Measurements from ENCODE around the gene DPYSL5. TPM values are rescaled to one million over a fixed set of nuclear protein-coding genes. Genes with fewer than 3 reads are reported as not detected.

The DPYSL5 gene
- polyA plus RNA-seq, 2 of the 4 experiments (the other 2 are of a cell fraction): 2.5 to 8.2 TPM

GRCh38 chr2:26904839-26905238 lies 56.9 kb downstream of the DPYSL5 start (continued):
- no peak for TF ChIP-seq FOSL2 (IDR thresholded peaks at IDR 0.05)
- no peak for TF ChIP-seq FOSL2 (CRISPR knock-in tag; IDR thresholded peaks at IDR 0.05)
- TF ChIP-seq JUN (IDR thresholded peaks at IDR 0.05): no peak
- TF ChIP-seq ATOH8 (CRISPR knock-in tag; IDR thresholded peaks at IDR 0.05; ENCODE audit: low read depth): no peak

DNA sequence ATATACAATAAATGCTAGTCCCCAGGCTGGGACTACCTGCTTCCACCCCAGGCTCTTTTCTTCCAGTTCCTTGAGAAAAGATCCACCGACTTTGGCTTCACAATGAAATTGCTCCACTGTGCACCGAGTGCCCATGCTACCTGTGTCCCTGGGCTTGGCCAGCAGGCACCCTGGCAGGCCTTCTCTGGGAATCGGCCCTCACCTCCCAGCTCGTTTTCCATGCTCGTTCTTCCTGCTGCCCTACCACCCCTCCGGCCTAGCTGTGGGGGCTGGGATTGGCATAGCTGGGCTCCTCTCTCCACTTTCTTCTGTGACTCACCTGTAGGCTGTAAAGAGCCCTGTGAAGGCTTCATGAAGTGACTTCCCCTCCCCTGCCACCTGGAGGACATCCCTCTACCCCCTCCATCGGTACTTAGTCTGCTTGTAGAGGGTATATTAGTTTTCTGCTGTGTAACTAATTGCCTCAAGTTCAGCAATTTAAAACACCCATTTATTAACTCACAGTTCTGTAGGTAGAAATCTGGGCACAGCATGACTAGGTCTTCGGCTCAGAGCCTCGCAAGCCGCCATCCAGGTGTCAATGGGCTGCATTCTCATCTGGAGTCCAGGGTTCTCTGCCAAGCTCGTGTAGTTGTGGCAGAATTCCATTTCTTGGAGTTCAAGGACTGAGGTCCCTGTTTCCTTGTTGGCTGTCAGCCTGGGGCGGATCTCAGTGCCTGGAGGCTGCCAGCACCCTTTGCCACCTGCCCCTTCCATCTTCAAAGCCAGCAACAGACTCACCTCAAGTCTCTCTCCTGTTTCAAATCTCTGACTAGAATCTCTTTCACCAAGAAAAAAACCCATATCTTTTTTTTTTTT lies 57.6 kb downstream of the DPYSL5 start:
- WGBS (ENCODE audit: missing lambda C conversion rate): 65% methylated on average over 12 of the region's 12 CpGs
- DNase-seq (ENCODE audit: low read depth in 1 of 2, low spot score in 1 of 2): no peak
- no peaks in the 10 kb centered on the region for H3K9me3 ChIP-seq
- ATAC-seq: no peak
- no peak overlapping the region for H3K27ac ChIP-seq
- FAIRE-seq: no peak
- no peak for TF ChIP-seq CBX8 (IDR thresholded peaks at IDR 0.05)
- no peak for TF ChIP-seq NPAS2 (CRISPR knock-in tag; IDR thresholded peaks at IDR 0.05; ENCODE audit: borderline replicate concordance)
- TF ChIP-seq SMC3 (IDR thresholded peaks at IDR 0.05): no peak
- no peak for TF ChIP-seq RARB (CRISPR knock-in tag; IDR thresholded peaks at IDR 0.05)
- no peak for TF ChIP-seq POLR2AphosphoS2 (conservative IDR thresholded peaks at IDR 0.05; ENCODE audit: low read length)
- TF ChIP-seq NFE2L2 (conservative IDR thresholded peaks at IDR 0.05; ENCODE audit: low read length): no peak
- no peak for TF ChIP-seq ZSCAN20 (CRISPR knock-in tag; IDR thresholded peaks at IDR 0.05)
- TF ChIP-seq CHD2 (IDR thresholded peaks at IDR 0.05; ENCODE audit: low read length, partially characterized antibody): no peak
- TF ChIP-seq PHF8 (IDR thresholded peaks at IDR 0.05; ENCODE audit: borderline replicate concordance, low read depth): no peak
- no peak for TF ChIP-seq MAZ (IDR thresholded peaks at IDR 0.05; ENCODE audit: borderline replicate concordance, low read depth, low read length)
- TF ChIP-seq SREBF2 (IDR thresholded peaks at IDR 0.05): no peak
- TF ChIP-seq, protein P1, sequence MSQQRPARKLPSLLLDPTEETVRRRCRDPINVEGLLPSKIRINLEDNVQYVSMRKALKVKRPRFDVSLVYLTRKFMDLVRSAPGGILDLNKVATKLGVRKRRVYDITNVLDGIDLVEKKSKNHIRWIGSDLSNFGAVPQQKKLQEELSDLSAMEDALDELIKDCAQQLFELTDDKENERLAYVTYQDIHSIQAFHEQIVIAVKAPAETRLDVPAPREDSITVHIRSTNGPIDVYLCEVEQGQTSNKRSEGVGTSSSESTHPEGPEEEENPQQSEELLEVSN (IDR thresholded peaks at IDR 0.05; ENCODE audit: borderline replicate concordance, low read depth): no peak
- no peak for TF ChIP-seq HES2 (IDR thresholded peaks at IDR 0.05)
- TF ChIP-seq GATA3 (IDR thresholded peaks at IDR 0.05; ENCODE audit: borderline replicate concordance): no peak
- no peak overlapping the region for H3K4me2 ChIP-seq
- ChIA-PET POLR2A (no interaction called here), CTCF (interaction anchor here (1.8 to 4.4 kb wide), 5 partner anchors 17 to 160 kb away, joined by 5 to 24 read pairs (median 7); no protein-coding TSS in a partner anchor)
- H3K4me1 ChIP-seq: no peaks in the 10 kb centered on the region
- H3K4me3 ChIP-seq: no peak overlapping the region

DNA sequence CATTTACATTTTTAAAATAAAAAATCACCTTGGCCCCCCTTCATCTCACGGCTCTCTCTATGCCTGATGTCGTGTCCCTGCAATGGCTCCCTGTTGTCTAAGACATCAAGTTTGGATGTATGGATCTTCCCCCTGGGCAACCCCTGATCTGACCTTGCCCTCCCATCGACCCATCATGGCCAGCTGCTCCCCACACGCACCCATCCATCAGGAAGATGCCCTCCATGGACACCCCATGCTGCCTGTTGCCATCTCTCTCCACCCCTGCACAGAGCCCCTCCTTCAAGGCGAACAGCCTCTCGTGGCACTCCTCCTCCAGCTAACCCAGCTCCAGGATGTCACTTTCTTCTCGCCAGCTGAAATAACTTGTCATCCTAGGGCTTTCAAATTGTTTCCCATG lies 59.5 kb downstream of the DPYSL5 start:
- FAIRE-seq (no peak), ATAC-seq (no peak), DNase-seq (ENCODE audit: low read depth in 1 of 2, low spot score in 1 of 2) (no peak)
- Histone ChIP-seq H3K4me3 (no peak overlapping the region), H3K9me3 (no peaks in the 10 kb centered on the region), H3K4me1 (no peaks in the 10 kb centered on the region), H3K4me2 (no peak overlapping the region), H3K27ac (no peak overlapping the region)
- ChIA-PET POLR2A (no interaction called here), CTCF (interaction anchor here (0.9 to 4.4 kb wide), 8 partner anchors 8 to 109 kb away, joined by 3 to 24 read pairs (median 6); no protein-coding TSS in a partner anchor)
- TF ChIP-seq EP300 (IDR thresholded peaks at IDR 0.05) (no peak), BHLHE40 (IDR thresholded peaks at IDR 0.05; ENCODE audit: low read depth, low read length) (no peak), CHD4 (IDR thresholded peaks at IDR 0.05; ENCODE audit: borderline replicate concordance) (no peak), HOXB5 (CRISPR knock-in tag; IDR thresholded peaks at IDR 0.05) (no peak), PHF8 (IDR thresholded peaks at IDR 0.05; ENCODE audit: borderline replicate concordance, low read depth) (no peak)
- TF ChIP-seq, protein P2, sequence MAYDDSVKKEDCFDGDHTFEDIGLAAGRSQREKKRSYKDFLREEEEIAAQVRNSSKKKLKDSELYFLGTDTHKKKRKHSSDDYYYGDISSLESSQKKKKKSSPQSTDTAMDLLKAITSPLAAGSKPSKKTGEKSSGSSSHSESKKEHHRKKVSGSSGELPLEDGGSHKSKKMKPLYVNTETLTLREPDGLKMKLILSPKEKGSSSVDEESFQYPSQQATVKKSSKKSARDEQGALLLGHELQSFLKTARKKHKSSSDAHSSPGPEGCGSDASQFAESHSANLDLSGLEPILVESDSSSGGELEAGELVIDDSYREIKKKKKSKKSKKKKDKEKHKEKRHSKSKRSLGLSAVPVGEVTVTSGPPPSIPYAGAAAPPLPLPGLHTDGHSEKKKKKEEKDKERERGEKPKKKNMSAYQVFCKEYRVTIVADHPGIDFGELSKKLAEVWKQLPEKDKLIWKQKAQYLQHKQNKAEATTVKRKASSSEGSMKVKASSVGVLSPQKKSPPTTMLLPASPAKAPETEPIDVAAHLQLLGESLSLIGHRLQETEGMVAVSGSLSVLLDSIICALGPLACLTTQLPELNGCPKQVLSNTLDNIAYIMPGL (CRISPR knock-in tag; IDR thresholded peaks at IDR 0.05; ENCODE audit: borderline replicate concordance): no peak
- WGBS (ENCODE audit: missing lambda C conversion rate): 60% methylated on average over 7 of the region's 7 CpGs

Measured in A549 (cell line).